Measurements from ENCODE around the gene ATP2C2.

Gene ATP2C2

DNA sequence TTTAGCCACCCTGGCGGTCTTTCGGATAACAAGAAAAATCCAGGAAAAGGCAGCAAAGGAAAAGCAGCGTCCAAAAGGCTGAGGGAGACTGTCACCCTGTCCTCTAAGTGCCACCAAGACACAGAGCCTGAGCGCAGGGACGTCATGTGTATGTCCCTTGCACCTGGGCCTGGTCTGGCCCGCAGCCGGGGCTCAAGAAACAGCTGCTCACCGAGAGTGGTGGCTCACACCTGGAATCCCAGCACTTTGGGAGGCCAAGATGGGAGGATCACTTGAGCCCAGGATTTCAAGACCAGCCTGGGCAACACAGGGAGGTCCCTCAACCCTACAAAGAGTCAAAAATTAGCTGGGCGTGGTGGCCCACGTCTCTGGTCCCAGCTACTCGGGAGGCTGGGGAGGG is 145.3 kb downstream of the ATP2C2 start:
- no peak for DNase-seq (ENCODE audit: low read depth in 2 of 2)

Data from stimulated activated CD8-positive, alpha-beta memory T cell treated with anti-CD3 and anti-CD28 coated beads, Interleukin-15, amount 100 ng/mL, for 48 hours (primary cell).